WERI-Rb-1 (cell line): Measurements from ENCODE around the gene IPO9.

Source experiments
- DNase-seq: peaks from one replicate; pipeline ENCODE4 v3.0.0-alpha.2; 2020
- H3K27ac ChIP-seq: fragments of 250-450 bp; sonication (Bioruptor Pico); 2 replicates; pipeline ENCODE4 v1.5.1; 2020; ENCODE audit warnings: mild to moderate bottlenecking, moderate library complexity
- H3K27me3 ChIP-seq: fragments of 250-450 bp; sonication (Bioruptor Pico); 2 replicates; pipeline ENCODE4 v1.5.1; 2021; ENCODE audit warnings: mild to moderate bottlenecking, low read depth, moderate library complexity; ENCODE audit not compliant: insufficient read depth, severe bottlenecking
- H3K36me3 ChIP-seq: fragments of 250-450 bp; sonication (Bioruptor Pico); 2 replicates; pipeline ENCODE4 v1.5.1; 2020; ENCODE audit warnings: mild to moderate bottlenecking, moderate library complexity
- H3K4me3 ChIP-seq: 2 replicates; pipeline ENCODE4 v1.5.1; 2011; ENCODE audit warnings: low read depth, mild to moderate bottlenecking, control low read depth, low read length
- H3K9me3 ChIP-seq: fragments of 250-450 bp; sonication (Bioruptor Pico); 2 replicates; pipeline ENCODE4 v1.5.1; 2021; ENCODE audit warnings: mild to moderate bottlenecking, moderate library complexity; ENCODE audit not compliant: severe bottlenecking
- CTCF ChIP-seq: IDR thresholded peaks from 2 replicates; pipeline ENCODE4 v1.5.1; 2011; ENCODE audit warnings: low read depth, mild to moderate bottlenecking, control low read depth, inconsistent platforms, low read length

IPO9 gene

DNA sequence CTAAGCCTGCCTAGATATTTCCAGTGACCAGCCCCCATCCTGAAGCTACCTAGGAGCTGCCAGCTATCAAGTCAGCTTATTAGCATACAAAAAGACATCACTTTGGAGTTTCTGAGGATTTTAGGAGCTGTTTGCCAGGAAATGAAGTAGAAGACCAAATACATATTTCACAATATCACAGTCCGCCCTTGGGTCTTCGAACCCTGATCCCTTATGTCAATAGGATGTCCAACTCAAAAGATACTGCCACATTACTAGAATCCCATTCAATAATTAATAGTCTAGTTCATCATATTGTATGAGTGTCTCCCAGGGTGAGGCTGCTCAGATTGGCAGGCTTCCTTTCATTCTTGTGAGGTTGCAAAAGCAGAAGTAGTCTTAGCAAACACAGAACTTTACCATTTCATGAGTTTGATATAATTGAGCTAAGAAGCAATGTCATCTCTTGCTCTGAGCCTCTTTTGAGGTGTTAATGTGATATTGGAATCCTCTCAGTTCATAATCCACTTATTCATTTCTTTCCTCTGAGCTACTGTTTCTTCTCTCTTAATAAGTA lies 13.6 kb downstream of the IPO9 start:
- no peaks in the 10 kb centered on the region for H3K9me3 ChIP-seq
- H3K27me3 ChIP-seq, result no peaks in the 10 kb centered on the region
- no peak for TF ChIP-seq CTCF
- H3K27ac ChIP-seq, result no peak overlapping the region
- peaks cover 87% of the 10 kb centered on the region for H3K36me3 ChIP-seq
- H3K4me3 ChIP-seq, result no peak overlapping the region
- no peak for DNase-seq

DNA sequence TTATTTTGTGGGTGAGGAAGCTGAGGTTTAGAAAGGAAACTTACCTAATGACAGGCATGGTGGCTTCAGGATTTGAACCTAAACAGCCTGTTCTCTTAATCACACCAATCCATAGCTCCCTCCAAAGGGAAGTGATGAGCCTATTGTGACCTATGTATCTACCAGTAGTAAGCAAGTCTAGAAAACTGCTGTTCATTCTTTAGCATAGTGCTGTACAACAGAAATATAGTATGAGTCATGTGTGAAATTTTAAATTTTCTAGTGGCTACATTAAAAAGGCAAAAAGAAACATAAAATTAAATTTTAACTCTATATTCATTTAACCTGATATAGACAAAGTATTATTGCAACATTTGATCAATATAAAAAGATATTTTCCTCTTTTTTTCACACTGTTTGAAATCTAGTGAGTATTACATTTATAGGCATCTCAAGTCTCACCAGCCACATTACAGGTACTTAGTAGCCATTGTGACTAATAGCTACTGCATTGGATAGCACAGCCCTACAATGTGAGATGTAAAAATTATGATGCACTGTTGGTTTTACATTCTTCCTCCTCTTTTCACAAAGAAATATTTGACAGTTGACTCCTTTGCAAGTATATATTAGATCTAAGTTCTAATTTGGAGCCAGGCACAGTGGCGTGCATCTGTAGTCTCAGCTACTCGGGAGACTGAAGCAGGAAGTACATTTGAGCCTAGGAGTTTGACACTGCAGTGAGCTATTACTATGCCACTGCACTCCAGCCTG lies 16.6 kb downstream of the IPO9 start:
- H3K27ac ChIP-seq, result no peak overlapping the region
- H3K36me3 ChIP-seq, result peaks cover 90% of the 10 kb centered on the region
- TF ChIP-seq CTCF, result no peak
- H3K4me3 ChIP-seq, result no peak overlapping the region
- no peak for DNase-seq
- H3K9me3 ChIP-seq, result no peaks in the 10 kb centered on the region
- no peaks in the 10 kb centered on the region for H3K27me3 ChIP-seq

- TF ChIP-seq CTCF, result no peak
- Histone ChIP-seq H3K36me3 (peaks cover 94% of the 10 kb centered on the region), H3K27me3 (no peaks in the 10 kb centered on the region), H3K4me3 (no peak overlapping the region), H3K9me3 (no peaks in the 10 kb centered on the region), H3K27ac (no peak overlapping the region)
- no peak for DNase-seq
Observed at GRCh38 chr1:201847150-201847549, 18.2 kb downstream of the IPO9 start.

DNA sequence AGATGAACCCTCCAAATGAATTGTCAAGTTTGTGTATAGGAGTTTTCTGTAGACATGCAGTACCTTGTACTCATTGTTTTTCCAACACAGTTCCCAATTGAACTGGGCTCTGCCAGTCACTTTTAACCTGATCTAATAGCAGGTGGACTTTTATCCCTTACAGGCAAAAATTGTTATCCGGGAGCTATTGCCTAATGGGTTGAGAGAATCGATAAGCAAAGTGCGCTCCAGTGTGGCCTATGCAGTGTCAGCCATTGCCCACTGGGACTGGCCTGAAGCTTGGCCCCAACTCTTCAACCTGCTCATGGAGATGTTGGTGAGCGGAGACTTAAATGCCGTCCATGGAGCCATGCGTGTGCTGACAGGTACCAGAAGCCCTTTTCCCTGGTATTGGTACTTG lies 19.3 kb downstream of the IPO9 start:
- Histone ChIP-seq H3K27me3 (no peaks in the 10 kb centered on the region), H3K9me3 (no peaks in the 10 kb centered on the region), H3K4me3 (no peak overlapping the region), H3K27ac (no peak overlapping the region), H3K36me3 (peaks cover 94% of the 10 kb centered on the region)
- no peak for TF ChIP-seq CTCF
- DNase-seq, result no peak

DNA sequence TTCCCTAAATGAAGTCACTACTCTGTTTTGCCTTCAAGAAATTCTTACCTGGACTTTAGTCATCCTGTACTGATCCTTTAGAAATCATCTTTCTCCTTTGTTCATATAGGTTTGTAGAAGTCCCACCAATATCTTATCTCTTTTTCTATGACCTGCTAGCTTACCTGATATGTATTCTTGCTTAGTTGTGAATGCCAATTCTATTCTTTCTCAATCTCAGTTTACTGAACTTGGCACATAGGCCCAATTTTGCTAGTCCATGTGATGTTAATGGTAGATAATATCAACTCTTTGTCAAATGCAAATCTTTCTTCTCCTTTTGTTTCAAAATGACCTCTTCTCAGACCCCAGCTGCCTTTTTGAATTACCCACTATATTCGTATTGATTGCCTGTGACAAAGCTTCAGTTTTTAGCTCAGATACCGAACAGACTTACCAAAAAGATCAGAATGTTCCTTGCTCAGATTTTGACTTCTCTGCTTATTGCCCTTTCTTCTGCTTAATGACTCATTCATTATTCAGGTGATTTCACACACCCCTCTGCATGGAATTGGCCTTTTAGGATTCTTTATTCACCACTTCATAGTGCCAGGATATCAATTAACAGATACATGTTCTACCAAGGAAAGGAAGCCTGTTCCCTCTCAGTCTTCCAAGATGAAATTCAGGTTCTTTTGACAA lies 20.6 kb downstream of the IPO9 start:
- Histone ChIP-seq H3K4me3 (no peak overlapping the region), H3K36me3 (peaks cover 96% of the 10 kb centered on the region), H3K27me3 (no peaks in the 10 kb centered on the region), H3K27ac (no peak overlapping the region), H3K9me3 (no peaks in the 10 kb centered on the region)
- DNase-seq, result no peak
- TF ChIP-seq CTCF, result no peak
